Lung (tissue), 12 donors: ENCODE results near the gene TMEM250. TPM values are rescaled to one million over a fixed set of nuclear protein-coding genes. Genes with fewer than 3 reads are reported as not detected.

Source experiments
- ATAC-seq: fragments of 200-7000 bp; cut with Tn5 transposase; one replicate; pipeline ENCODE4 v1.9.1; 2020; ENCODE audit warnings: moderate number of reproducible peaks; ENCODE audit not compliant: insufficient read depth, low FRiP score
- DNase-seq, 3 donors: peaks; one replicate each; pipeline ENCODE4 v3.0.0-alpha.2; 2013 to 2017
- H3K27ac ChIP-seq, 2 donors: one replicate each; pipeline ENCODE4 v1.5.1; 2013; ENCODE audit warnings: mild to moderate bottlenecking in 2 of 2, moderate library complexity in 2 of 2, control low read depth in 1 of 2, inconsistent platforms in 1 of 2, low read depth in 1 of 2, low read length in 1 of 2
- H3K27me3 ChIP-seq, 3 donors: one replicate each; pipeline ENCODE4 v1.5.1; 2013; ENCODE audit warnings: low read length in 2 of 3; ENCODE audit not compliant: control insufficient read depth in 3 of 3, insufficient read depth in 3 of 3
- H3K36me3 ChIP-seq, 4 donors: one replicate each; pipeline ENCODE4 v1.5.1; 2013; ENCODE audit warnings: low read length in 4 of 4, mild to moderate bottlenecking in 1 of 4, moderate library complexity in 1 of 4; ENCODE audit not compliant: control insufficient read depth in 4 of 4, insufficient read depth in 4 of 4
- H3K4me1 ChIP-seq, 5 donors: one replicate each; pipeline ENCODE4 v1.5.1; 2013; ENCODE audit warnings: low read length in 5 of 5, mild to moderate bottlenecking in 2 of 5, moderate library complexity in 1 of 5; ENCODE audit not compliant: control insufficient read depth in 5 of 5, insufficient read depth in 5 of 5
- H3K4me3 ChIP-seq: one replicate; pipeline ENCODE4 v1.5.1; 2013; ENCODE audit warnings: mild to moderate bottlenecking, control low read depth, moderate library complexity
- H3K9ac ChIP-seq, 2 donors: one replicate each; pipeline ENCODE4 v1.5.1; 2013; ENCODE audit warnings: low read length in 2 of 2, control low read depth in 1 of 2; ENCODE audit not compliant: insufficient read depth in 1 of 2
- H3K9me3 ChIP-seq, 4 donors: one replicate each; pipeline ENCODE4 v1.5.1; 2013; ENCODE audit warnings: low read length in 3 of 4, mild to moderate bottlenecking in 1 of 4, moderate library complexity in 1 of 4; ENCODE audit not compliant: control insufficient read depth in 4 of 4, insufficient read depth in 3 of 4
- WGBS, 2 donors: extraction: QIAGEN DNeasy Blood & Tissue Kit; methylation state at CpG; one replicate each; pipeline ENCODE4 v1.1.7; 2013; 5-methylcytosine and 5-hydroxymethylcytosine counted together
- polyA plus RNA-seq, 2 donors: library from polyadenylated mRNA; stranded (reverse); fragments of 200-250 nt; gene quantifications; one replicate each; pipeline ENCODE4 v1.2.1, GENCODE V29; 2013
- total RNA-seq, 2 donors: library from RNA; depleted of rRNA in 1 of 2; stranded (reverse); fragments of >200 nt in 1 of 2; gene quantifications; one replicate each; pipeline ENCODE4 v1.2.1, GENCODE V29; 2014 to 2021
- TF ChIP-seq, protein P1 (sequence below): IDR thresholded peaks from 2 replicates; pipeline ENCODE4 v1.5.1; 2012; ENCODE audit warnings: mild to moderate bottlenecking; ENCODE audit errors: control extremely low read depth, extremely low read depth
- donor health status: control.
- donor health status: control.
- donor health status: Bipolar disorder and iron deficiency.
- donor health status: healthy.
- donor health status: DM: yes; HTN: yes; CAD: no.

Gene TMEM250
- total and polyA plus RNA-seq, 4 donors = 13.0 to 47.9 (median 27.2) TPM

DNA sequence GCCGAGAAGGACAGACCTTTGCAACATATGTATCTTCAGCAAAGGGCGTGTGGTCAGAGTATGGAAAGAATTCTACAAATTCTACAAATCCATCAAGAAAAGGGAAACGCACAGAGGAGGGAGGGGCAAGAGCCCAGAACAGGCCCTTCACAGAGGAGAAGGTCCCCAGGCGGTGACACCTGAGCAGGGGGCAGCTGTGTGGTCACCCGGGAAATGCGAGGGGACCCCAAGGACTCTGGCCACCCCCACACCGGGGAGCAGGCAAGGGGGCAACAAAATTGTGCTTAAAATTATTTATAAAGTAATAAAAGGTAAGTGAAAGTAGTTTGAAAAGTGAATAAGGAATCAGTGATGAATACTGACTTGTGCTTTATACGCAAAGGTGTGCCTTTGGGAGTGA is 41.2 kb downstream of the TMEM250 start:
- H3K9ac ChIP-seq = no peak overlapping the region
- WGBS, 2 donors = 67 to 71% methylated on average over 8 of the region's 8 CpGs
- no peaks in the 10 kb centered on the region for H3K27me3 ChIP-seq
- H3K4me3 ChIP-seq = no peak overlapping the region
- H3K27ac ChIP-seq = no peak overlapping the region
- peaks cover 0 to 13% (median 0%) of the 10 kb centered on the region in 4 donors for H3K36me3 ChIP-seq
- TF ChIP-seq, protein P1, sequence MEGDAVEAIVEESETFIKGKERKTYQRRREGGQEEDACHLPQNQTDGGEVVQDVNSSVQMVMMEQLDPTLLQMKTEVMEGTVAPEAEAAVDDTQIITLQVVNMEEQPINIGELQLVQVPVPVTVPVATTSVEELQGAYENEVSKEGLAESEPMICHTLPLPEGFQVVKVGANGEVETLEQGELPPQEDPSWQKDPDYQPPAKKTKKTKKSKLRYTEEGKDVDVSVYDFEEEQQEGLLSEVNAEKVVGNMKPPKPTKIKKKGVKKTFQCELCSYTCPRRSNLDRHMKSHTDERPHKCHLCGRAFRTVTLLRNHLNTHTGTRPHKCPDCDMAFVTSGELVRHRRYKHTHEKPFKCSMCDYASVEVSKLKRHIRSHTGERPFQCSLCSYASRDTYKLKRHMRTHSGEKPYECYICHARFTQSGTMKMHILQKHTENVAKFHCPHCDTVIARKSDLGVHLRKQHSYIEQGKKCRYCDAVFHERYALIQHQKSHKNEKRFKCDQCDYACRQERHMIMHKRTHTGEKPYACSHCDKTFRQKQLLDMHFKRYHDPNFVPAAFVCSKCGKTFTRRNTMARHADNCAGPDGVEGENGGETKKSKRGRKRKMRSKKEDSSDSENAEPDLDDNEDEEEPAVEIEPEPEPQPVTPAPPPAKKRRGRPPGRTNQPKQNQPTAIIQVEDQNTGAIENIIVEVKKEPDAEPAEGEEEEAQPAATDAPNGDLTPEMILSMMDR = no peak
- ATAC-seq = no peak
- H3K9me3 ChIP-seq = no peaks in the 10 kb centered on the region
- peaks cover 0 to 29% (median 14%) of the 10 kb centered on the region in 5 donors for H3K4me1 ChIP-seq
- DNase-seq = no peak

DNA sequence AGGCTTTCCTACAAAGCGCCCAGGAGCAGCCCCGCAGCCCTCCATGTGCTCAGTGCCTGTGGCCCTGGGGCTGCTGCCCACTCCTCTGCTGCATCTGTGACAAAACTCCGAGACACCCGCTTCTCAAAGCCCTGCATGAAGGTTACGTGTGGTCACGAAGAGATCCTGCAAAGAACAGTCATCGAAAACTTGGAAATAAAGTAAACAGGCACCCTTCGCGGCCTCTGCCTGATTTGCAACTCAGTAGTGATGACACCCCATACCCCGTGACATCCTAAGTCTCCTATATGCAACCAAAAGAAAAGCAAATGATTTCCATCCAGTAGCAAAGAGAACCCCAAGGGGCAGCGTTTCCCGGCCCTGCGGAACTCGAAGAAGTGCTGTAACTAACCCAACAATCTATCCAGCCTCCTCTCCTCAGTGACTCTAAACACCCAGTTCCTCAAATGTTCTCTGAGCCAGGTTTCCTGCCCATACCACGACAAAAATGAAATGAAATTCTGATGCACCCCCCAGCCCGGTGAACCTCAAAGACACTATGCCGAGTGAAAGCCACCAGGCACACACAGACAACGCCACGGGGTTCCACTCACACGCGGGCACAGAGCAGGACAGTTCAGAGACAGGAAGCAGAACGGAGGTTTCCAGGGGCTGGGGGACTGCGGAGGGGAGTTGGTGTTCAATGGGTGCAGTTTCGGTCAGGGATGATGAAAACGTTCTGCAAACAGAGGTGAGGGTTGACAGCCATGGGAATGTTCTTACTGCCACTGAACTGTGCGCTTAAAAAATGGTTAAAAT is 42.6 kb downstream of the TMEM250 start:
- H3K4me3 ChIP-seq = no peak overlapping the region
- TF ChIP-seq, protein P1 = no peak
- H3K9me3 ChIP-seq = no peaks in the 10 kb centered on the region
- peak; percentile 51 for ATAC-seq
- H3K36me3 ChIP-seq = peaks cover 0 to 11% (median 0%) of the 10 kb centered on the region in 4 donors
- H3K27me3 ChIP-seq = no peaks in the 10 kb centered on the region
- peaks cover 0 to 15% (median 3%) of the 10 kb centered on the region in 5 donors for H3K4me1 ChIP-seq
- DNase-seq = no peak
- H3K27ac ChIP-seq = no peak overlapping the region
- 36 to 70% methylated on average over 26 of the region's 26 CpGs for WGBS, 2 donors
- H3K9ac ChIP-seq = no peak overlapping the region

DNA sequence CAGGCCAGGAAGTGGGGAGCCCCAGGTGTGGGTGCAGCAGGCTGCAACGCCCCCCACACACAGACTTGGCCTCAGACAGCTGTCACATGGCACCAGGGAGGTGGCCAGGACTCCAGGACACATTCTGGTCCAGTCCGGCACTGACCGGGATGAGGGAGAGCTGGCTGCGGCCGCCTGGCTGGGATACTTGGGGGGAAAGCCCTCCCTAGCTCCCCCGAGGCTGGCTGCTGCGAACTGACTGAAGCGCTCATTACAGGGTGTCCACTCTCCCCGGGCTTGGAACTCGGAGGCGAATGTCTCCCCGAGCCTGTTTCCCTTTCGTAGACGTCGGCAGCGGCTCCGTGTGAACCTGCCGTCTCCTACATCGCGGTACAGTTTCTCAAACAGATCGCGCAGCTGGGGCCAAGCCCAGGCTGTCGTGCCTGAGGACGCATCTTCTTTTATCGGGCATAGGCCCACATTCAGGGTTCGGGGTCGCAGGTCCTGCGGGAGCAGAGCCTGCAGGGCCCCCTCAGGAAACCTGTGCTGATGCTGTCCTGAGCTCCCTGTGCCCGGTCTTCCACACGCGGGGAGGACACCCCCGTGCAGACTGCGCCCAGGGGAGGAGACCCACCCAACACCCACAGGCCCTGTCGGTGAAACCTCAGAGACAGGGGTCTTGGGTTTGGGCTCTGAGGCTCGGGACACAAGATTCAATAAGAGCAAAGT is 43.4 kb downstream of the TMEM250 start:
- DNase-seq (no peak), ATAC-seq (no peak)
- H3K27me3 ChIP-seq = no peaks in the 10 kb centered on the region
- no peak overlapping the region for H3K9ac ChIP-seq
- H3K9me3 ChIP-seq = no peaks in the 10 kb centered on the region
- peaks cover 0 to 11% (median 3%) of the 10 kb centered on the region in 5 donors for H3K4me1 ChIP-seq
- TF ChIP-seq, protein P1 = no peak
- H3K27ac ChIP-seq = no peak overlapping the region
- WGBS, 2 donors = 71 to 82% methylated on average over 35 of the region's 35 CpGs
- H3K4me3 ChIP-seq = no peak overlapping the region
- H3K36me3 ChIP-seq = peaks cover 0 to 9% (median 0%) of the 10 kb centered on the region in 4 donors
